ENCODE data around the gene CETP. TPM values are rescaled to one million over a fixed set of nuclear protein-coding genes. Genes with fewer than 3 reads are reported as not detected.
"Not testable (repeated sequence)": the region's sequence is repeated elsewhere in the genome, so short reads cannot be mapped to it uniquely, and the experiment has no call there.

CETP gene
- total and polyA plus RNA-seq, 7 donors, result 0.36 to 2.1 (median 0.88) TPM; not detected in 3

- Histone ChIP-seq H3K4me1 (peaks cover 0 to 42% (median 38%) of the 10 kb centered on the region in 4 donors), H3K4me3 (peak within 1 kb of the TSS; percentile 86 to 100 (median 100)), H3K36me3 (peaks cover 9 to 23% (median 16%) of the 10 kb centered on the region in 4 donors), H3K27me3 (no peaks in the 10 kb centered on the region), H3K27ac (peak within 1 kb of the TSS; percentile 98 to 100 (median 100)), H3K9me3 (no peaks in the 10 kb centered on the region)
- WGBS, 2 donors, result 0% methylated on average over 83 of the region's 83 CpGs
- peak; percentile 99 for DNase-seq
- intact Hi-C loops (cut with DNase I), result loop anchor here (1.0 to 10.0 kb wide), 5 partner anchors 57 to 1193 kb away; partner anchors contain the start of genes CFAP20, MT2A, NLRC5 and NUP93
- TF ChIP-seq EP300 (IDR thresholded peaks at IDR 0.05), result no peak
- peak; percentile 97 to 99 (median 99) for TF ChIP-seq POLR2AphosphoS5 (IDR thresholded peaks at IDR 0.05)
- TF ChIP-seq POLR2A (IDR thresholded peaks at IDR 0.05), result peak; percentile 80 to 86
- peak in 1 of 4 experiments; percentile 19 for TF ChIP-seq CTCF (IDR thresholded peaks at IDR 0.05)
Observed at GRCh38 chr16:56931892-56932720, 29.6 kb upstream of the CETP start, which contains the start of gene HERPUD1. HERPUD1 (plus strand) TSS chr16:56932142; CDS start chr16:56932245, 103 bp downstream.

GRCh38 chr16:56932721-56933619 lies 28.8 kb upstream of the CETP start:
- H3K36me3 ChIP-seq, result peaks cover 17 to 31% (median 23%) of the 10 kb centered on the region in 4 donors
- no peak for TF ChIP-seq POLR2A (IDR thresholded peaks at IDR 0.05)
- TF ChIP-seq EP300 (IDR thresholded peaks at IDR 0.05), result no peak
- no peak for TF ChIP-seq CTCF (IDR thresholded peaks at IDR 0.05)
- peak; percentile 43 to 91 (median 77) for TF ChIP-seq POLR2AphosphoS5 (IDR thresholded peaks at IDR 0.05)
- H3K27me3 ChIP-seq, result no peaks in the 10 kb centered on the region
- peaks cover 0 to 46% (median 38%) of the 10 kb centered on the region in 4 donors for H3K4me1 ChIP-seq
- H3K27ac ChIP-seq, result peak overlapping the region; percentile 98 to 100 (median 100)
- peak; percentile 92 for DNase-seq
- intact Hi-C loops (cut with DNase I), result loop anchor here (1.0 to 10.0 kb wide), 5 partner anchors 56 to 1192 kb away; partner anchors contain the start of genes CFAP20, MT2A, NLRC5 and PSME3IP1
- H3K9me3 ChIP-seq, result no peaks in the 10 kb centered on the region
- H3K4me3 ChIP-seq, result peak overlapping the region; percentile 86 to 100 (median 100)
- WGBS, 2 donors, result 1 to 3% methylated on average over 25 of the region's 25 CpGs

- Histone ChIP-seq H3K36me3 (peaks cover 27 to 42% (median 31%) of the 10 kb centered on the region in 4 donors), H3K4me1 (peaks cover 0 to 46% (median 38%) of the 10 kb centered on the region in 4 donors), H3K27me3 (no peaks in the 10 kb centered on the region), H3K9me3 (no peaks in the 10 kb centered on the region), H3K27ac (peak overlapping the region; percentile 98 to 100 (median 100)), H3K4me3 (peak overlapping the region; percentile 86 to 100 (median 100))
- TF ChIP-seq POLR2AphosphoS5 (IDR thresholded peaks at IDR 0.05) (no peak), EP300 (IDR thresholded peaks at IDR 0.05) (no peak), CTCF (IDR thresholded peaks at IDR 0.05) (no peak), POLR2A (IDR thresholded peaks at IDR 0.05) (no peak)
- WGBS, 2 donors, result 16 to 27% methylated on average over 8 of the region's 8 CpGs
- intact Hi-C loops (cut with DNase I), result loop anchor here (1.0 to 10.0 kb wide), 4 partner anchors 67 to 1191 kb away; partner anchors contain the start of genes CFAP20, MT2A, PSME3IP1 and RSPRY1
- DNase-seq, result no peak
Observed at GRCh38 chr16:56933828-56934598, 27.7 kb upstream of the CETP start.

- peak; percentile 29 for DNase-seq
- Histone ChIP-seq H3K4me3 (peak overlapping the region; percentile 86 to 100 (median 100)), H3K36me3 (peaks cover 29 to 48% (median 37%) of the 10 kb centered on the region in 4 donors), H3K4me1 (peaks cover 0 to 46% (median 38%) of the 10 kb centered on the region in 4 donors), H3K27ac (peak overlapping the region in 3 of 4 donors; percentile 98 to 100 (median 100))
- intact Hi-C loops (cut with DNase I), result loop anchor here (5.0 to 10.0 kb wide), 3 partner anchors 253 to 1190 kb away; partner anchors contain the start of genes CFAP20, MT2A, PSME3IP1 and RSPRY1
- 63 to 80% methylated on average over 8 of the region's 8 CpGs for WGBS, 2 donors
- H3K27me3 ChIP-seq, H3K9me3 ChIP-seq: not testable (repeated sequence)
Observed at GRCh38 chr16:56934599-56935145, 27.1 kb upstream of the CETP start.

Measured in sigmoid colon (tissue), 7 donors.